Measurements from ENCODE around the gene TIMM22. TPM values are rescaled to one million over a fixed set of nuclear protein-coding genes. Genes with fewer than 3 reads are reported as not detected.

TIMM22 gene
- total and polyA plus RNA-seq, 2 of the 4 experiments (the other 2 are of a cell fraction): 12.7 to 12.9 TPM

GRCh38 chr17:1050996-1051925, 54.3 kb downstream of the TIMM22 start:
- Histone ChIP-seq H3K14ac (replicated peaks; ENCODE audit: low read depth, low read length) (no peak overlapping the region), H3K18ac (ENCODE audit: low read depth, low read length) (no peak overlapping the region), H3K4me2 (ENCODE audit: low read depth, low read length) (no peak overlapping the region), H3K4me3 (ENCODE audit: insufficient read depth, low read depth, low read length) (no peak overlapping the region), H2AK5ac (ENCODE audit: low read depth, low read length) (no peak overlapping the region), H3K79me1 (ENCODE audit: low read depth in 1 of 2, low read length in 2 of 2) (peaks cover 3 to 14% of the 10 kb centered on the region in 2 experiments; a peak in 3 of 4 replicates), H4K8ac (ENCODE audit: low read depth in 2 of 2, low read length in 2 of 2) (no peak overlapping the region), H3K9ac (ENCODE audit: low read depth, low read length) (no peak overlapping the region), H3K4me1 (ENCODE audit: control insufficient read depth, insufficient read depth, low read length) (peaks cover 17% of the 10 kb centered on the region), H3K27ac (ENCODE audit: insufficient read depth, low read length) (no peak overlapping the region), H4K5ac (ENCODE audit: low read depth, low read length) (no peak overlapping the region), H2AK9ac (replicated peaks; ENCODE audit: low read depth, low read length, poor library complexity) (no peak overlapping the region), H3K23ac (ENCODE audit: low read depth, low read length) (no peak overlapping the region), H3K9me1 (ENCODE audit: insufficient read depth, low read length) (peaks cover 4% of the 10 kb centered on the region; the same call in 1 of the 2 replicates), H4K20me1 (ENCODE audit: insufficient read depth, low read length) (peaks cover 29% of the 10 kb centered on the region), H3K27me3 (ENCODE audit: control insufficient read depth, insufficient read depth, low read length) (no peaks in the 10 kb centered on the region), H3K9me3 (ENCODE audit: control insufficient read depth, insufficient read depth, low read length) (no peaks in the 10 kb centered on the region), H3K36me3 (ENCODE audit: control insufficient read depth, insufficient read depth, low read length) (peaks cover 42% of the 10 kb centered on the region), H2BK20ac (ENCODE audit: low read depth, low read length) (no peak overlapping the region), H2BK120ac (ENCODE audit: low read depth, low read length) (no peak overlapping the region), H3K4ac (ENCODE audit: low read depth, low read length) (no peak overlapping the region), H2AFZ (replicated peaks; ENCODE audit: low read length, poor library complexity) (no peak overlapping the region), H2BK15ac (ENCODE audit: low read depth, low read length) (no peak overlapping the region), H3K56ac (ENCODE audit: extremely low read depth, insufficient read depth, low read length) (no peak overlapping the region), H4K91ac (ENCODE audit: insufficient read depth, low read depth, low read length) (no peak overlapping the region), H2BK5ac (ENCODE audit: low read depth, low read length, poor library complexity, severe bottlenecking) (no peak overlapping the region)
- no TSS peak for BruUV-seq (replicated peaks)
- no peak for DNase-seq
- no peak for ATAC-seq (ENCODE audit: low read depth)
- WGBS, 2 experiments (ENCODE audit: extremely low coverage in 2 of 2, insufficient read length in 1 of 2): 96% methylated on average over 4 of the region's 33 CpGs; no CpG with 5 or more reads in 1 of the 2 experiments
- POLR2A ChIA-PET (ENCODE audit: unreplicated experiment): no interaction called here
- intact Hi-C loops (cut with micrococcal nuclease) (no loop called here), dilution Hi-C loops (cut with HindIII; ENCODE audit: low sequenced_read_pairs, unreplicated experiment) (no loop called here), in situ Hi-C loops (cut with MboI; ENCODE audit: low sequenced_read_pairs) (no loop called here)
- CTCF ChIA-PET: no interaction called here
- TF ChIP-seq RFX5 (IDR thresholded peaks at IDR 0.05; ENCODE audit: low read depth, low read length) (no peak), BHLHE40 (IDR thresholded peaks at IDR 0.05; ENCODE audit: low read depth, low read length) (no peak), RAD21 (IDR thresholded peaks at IDR 0.05; ENCODE audit: low read length) (no peak), POLR2A (IDR thresholded peaks at IDR 0.05; ENCODE audit: low read depth, low read length) (no peak), USF2 (IDR thresholded peaks at IDR 0.05; ENCODE audit: low read depth, low read length) (no peak), SMC3 (IDR thresholded peaks at IDR 0.05; ENCODE audit: low read depth, low read length) (no peak), MAZ (IDR thresholded peaks at IDR 0.05; ENCODE audit: borderline replicate concordance, low read depth, low read length) (no peak), RCOR1 (IDR thresholded peaks at IDR 0.05; ENCODE audit: insufficient replicate concordance, low read length) (no peak), CEBPB (IDR thresholded peaks at IDR 0.05; ENCODE audit: low read depth, low read length) (no peak), CTCF (conservative IDR thresholded peaks at IDR 0.05; ENCODE audit: low read depth, low read length) (no peak), ELK1 (IDR thresholded peaks at IDR 0.05; ENCODE audit: borderline replicate concordance, low read depth, low read length) (no peak)
